Ovary (tissue), 9 donors: ENCODE data around the gene ATG5. TPM values are rescaled to one million over a fixed set of nuclear protein-coding genes. Genes with fewer than 3 reads are reported as not detected.

Source experiments
- DNase-seq, 5 donors: peaks; one replicate each; pipeline ENCODE4 v3.0.0-alpha.2; 2019 to 2020
- H3K27ac ChIP-seq, 2 donors: fragments of 200-600 bp; one replicate each; pipeline versions ENCODE4 v1.5.1 to v1.8.0; 2019 to 2022
- H3K27me3 ChIP-seq: fragments of 200-600 bp; one replicate; pipeline ENCODE4 v1.8.0; 2022
- H3K36me3 ChIP-seq: fragments of 200-600 bp; sonication (generic); one replicate; pipeline ENCODE4 v1.5.1; 2019
- H3K4me1 ChIP-seq: one replicate; pipeline ENCODE4 v1.8.1; 2013; ENCODE audit warnings: mild to moderate bottlenecking, moderate library complexity; ENCODE audit not compliant: insufficient read depth
- H3K4me3 ChIP-seq: fragments of 200-600 bp; sonication (generic); one replicate; pipeline ENCODE4 v1.5.1; 2017
- H3K9me3 ChIP-seq, 2 donors: fragments of 200-600 bp in 1 of 2; sonication (generic) in 1 of 2; one replicate each; pipeline versions ENCODE4 v1.5.1 to v1.8.1; 2013 to 2019; ENCODE audit warnings: mild to moderate bottlenecking in 1 of 2, moderate library complexity in 1 of 2
- EP300 ChIP-seq: sonication (generic); formaldehyde crosslinking; IDR thresholded peaks from one replicate; pipeline ENCODE4 v1.6.1; 2017; ENCODE audit warnings: antibody characterized with exemption
- POLR2A ChIP-seq: fragments of 450-650 bp; IDR thresholded peaks from one replicate; pipeline ENCODE4 v1.6.1; 2017; ENCODE audit warnings: antibody characterized with exemption, mild to moderate bottlenecking, moderate library complexity
- WGBS, 3 donors: extraction: QIAGEN DNeasy Blood & Tissue Kit in 1 of 3; methylation state at CpG; one replicate each; pipeline versions ENCODE4 v1.1.5 to v1.1.7; 2013 to 2017; 5-methylcytosine and 5-hydroxymethylcytosine counted together
- intact Hi-C, 4 donors: fragments of 100-400 bp; cut with DNase I; formaldehyde crosslinking; loops; one replicate each; pipeline versions ENCODE4 v1.11.0 to v1.15.1; 2022 to 2023
- polyA plus RNA-seq, 2 donors: library from polyadenylated mRNA; stranded (reverse); fragments of 200-250 nt in 1 of 2; fragments of 350-450 nt in 1 of 2; fragmentation: Illumina TruSeq in 1 of 2; extraction: RNeasy Lipid Tissue Mini Kit (QIAGEN cat#74804) in 1 of 2; gene quantifications; one replicate each; pipeline ENCODE4 v1.2.3, GENCODE V29; 2013 to 2014
- total RNA-seq, 7 donors: library from RNA; depleted of rRNA in 2 of 7; stranded (reverse); fragments of >200 nt in 2 of 7; fragmentation: NEBNext Ultra II Directional in 3 of 7; extraction: Animal tissue kit (Norgen Biotek cat#: 25700) in 3 of 7; gene quantifications; one replicate each; pipeline versions ENCODE4 v1.1.0 to v1.2.4, GENCODE V29; 2016 to 2023
- TF ChIP-seq, protein P1 (sequence below), 3 donors: fragments of 450-650 bp in 2 of 3; fragments of 200-600 bp in 1 of 3; IDR thresholded peaks; one replicate each; pipeline versions ENCODE4 v1.5.1 to v1.8.0; 2016 to 2022; ENCODE audit warnings: antibody characterized with exemption in 3 of 3, mild to moderate bottlenecking in 1 of 3
- donor health status: DM: no; HTN: no; CAD: no; lungs with moderate emphysema.
- donor health status: DM: no; HTN: no; CAD: no.
- donor health status: Bipolar disorder and iron deficiency.
- donor health status: DM: yes; HTN: yes; CAD: no.
- donor health status: DM: no; HTN: no; CAD: no.
- donor health status: DM: yes; HTN: yes; CAD: no.

The ATG5 gene
- total and polyA plus RNA-seq, 9 donors: 17.3 to 35.2 (median 28.3) TPM

- WGBS, 3 donors: 25 to 30% (median 30%) methylated on average over 12 of the region's 12 CpGs
- intact Hi-C loops: no loop called here
- TF ChIP-seq, protein P1, sequence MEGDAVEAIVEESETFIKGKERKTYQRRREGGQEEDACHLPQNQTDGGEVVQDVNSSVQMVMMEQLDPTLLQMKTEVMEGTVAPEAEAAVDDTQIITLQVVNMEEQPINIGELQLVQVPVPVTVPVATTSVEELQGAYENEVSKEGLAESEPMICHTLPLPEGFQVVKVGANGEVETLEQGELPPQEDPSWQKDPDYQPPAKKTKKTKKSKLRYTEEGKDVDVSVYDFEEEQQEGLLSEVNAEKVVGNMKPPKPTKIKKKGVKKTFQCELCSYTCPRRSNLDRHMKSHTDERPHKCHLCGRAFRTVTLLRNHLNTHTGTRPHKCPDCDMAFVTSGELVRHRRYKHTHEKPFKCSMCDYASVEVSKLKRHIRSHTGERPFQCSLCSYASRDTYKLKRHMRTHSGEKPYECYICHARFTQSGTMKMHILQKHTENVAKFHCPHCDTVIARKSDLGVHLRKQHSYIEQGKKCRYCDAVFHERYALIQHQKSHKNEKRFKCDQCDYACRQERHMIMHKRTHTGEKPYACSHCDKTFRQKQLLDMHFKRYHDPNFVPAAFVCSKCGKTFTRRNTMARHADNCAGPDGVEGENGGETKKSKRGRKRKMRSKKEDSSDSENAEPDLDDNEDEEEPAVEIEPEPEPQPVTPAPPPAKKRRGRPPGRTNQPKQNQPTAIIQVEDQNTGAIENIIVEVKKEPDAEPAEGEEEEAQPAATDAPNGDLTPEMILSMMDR (IDR thresholded peaks at IDR 0.05): no peak
- TF ChIP-seq EP300: no peak
- TF ChIP-seq POLR2A: no peak
- H3K9me3 ChIP-seq: no peaks in the 10 kb centered on the region
- DNase-seq: no peak
- no peak overlapping the region for H3K27ac ChIP-seq
- peak overlapping the region; percentile 37 for H3K4me3 ChIP-seq
- no peaks in the 10 kb centered on the region for H3K36me3 ChIP-seq
- H3K27me3 ChIP-seq: no peaks in the 10 kb centered on the region
- H3K4me1 ChIP-seq: peaks cover 5% of the 10 kb centered on the region
These were observed 34.4 kb upstream of the ATG5 start for GRCh38 chr6:106359959-106360409.

GRCh38 chr6:106356378-106356777 is 30.8 kb upstream of the ATG5 start:
- Histone ChIP-seq H3K4me1 (peaks cover 5% of the 10 kb centered on the region), H3K27me3 (no peaks in the 10 kb centered on the region), H3K36me3 (no peaks in the 10 kb centered on the region), H3K27ac (no peak overlapping the region), H3K9me3 (no peaks in the 10 kb centered on the region), H3K4me3 (no peak overlapping the region)
- 44 to 62% (median 56%) methylated on average over 1 of the region's 1 CpG for WGBS, 3 donors
- TF ChIP-seq, protein P1 (IDR thresholded peaks at IDR 0.05): no peak
- TF ChIP-seq EP300 (no peak), POLR2A (no peak)
- DNase-seq: no peak
- intact Hi-C loops: no loop called here

- Histone ChIP-seq H3K36me3 (no peaks in the 10 kb centered on the region), H3K4me3 (no peak overlapping the region), H3K4me1 (no peaks in the 10 kb centered on the region), H3K27me3 (no peaks in the 10 kb centered on the region), H3K27ac (no peak overlapping the region), H3K9me3 (no peaks in the 10 kb centered on the region)
- WGBS, 3 donors: 55 to 73% (median 72%) methylated on average over 1 of the region's 1 CpG
- intact Hi-C loops: no loop called here
- no peak for DNase-seq
- TF ChIP-seq EP300: no peak
- TF ChIP-seq, protein P1 (IDR thresholded peaks at IDR 0.05): no peak
- no peak for TF ChIP-seq POLR2A
These were observed 21.7 kb upstream of the ATG5 start for GRCh38 chr6:106347219-106347618.

DNA sequence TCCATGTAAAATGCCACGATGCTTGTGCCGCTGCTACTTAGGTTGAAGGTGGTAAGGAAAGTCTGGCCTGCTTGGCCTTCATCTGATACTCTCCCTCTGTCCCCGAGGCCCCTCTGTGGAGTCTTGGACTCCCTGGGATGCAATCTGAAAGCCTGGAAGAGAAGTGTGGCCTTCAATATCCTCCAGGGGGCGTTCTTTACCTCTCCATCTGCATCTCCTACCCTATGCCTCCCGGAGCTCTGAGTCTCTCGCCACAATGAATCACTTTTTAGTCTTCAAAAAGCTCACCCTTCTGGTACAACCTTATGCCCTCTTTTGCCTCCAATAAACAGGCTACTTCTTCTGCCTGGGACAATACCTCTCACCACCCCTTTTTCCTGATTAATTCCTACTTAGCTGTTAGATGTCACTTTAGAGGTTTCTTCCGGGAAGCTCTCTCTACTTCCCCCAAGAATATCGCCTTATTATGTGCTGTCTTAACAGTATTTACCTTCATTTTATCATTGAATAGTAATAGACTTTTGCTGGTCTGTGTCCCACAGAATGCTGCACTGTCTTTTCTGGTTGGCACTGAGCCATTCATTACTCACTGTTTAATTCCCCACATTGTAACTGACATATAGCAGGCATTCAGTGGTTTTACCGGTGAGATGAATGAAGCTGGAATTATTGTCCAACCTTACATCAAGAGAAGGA is 13.9 kb upstream of the ATG5 start:
- WGBS, 3 donors: 23 to 25% (median 24%) methylated on average over 9 of the region's 9 CpGs
- H3K27ac ChIP-seq: no peak overlapping the region
- TF ChIP-seq, protein P1 (IDR thresholded peaks at IDR 0.05): no peak
- TF ChIP-seq EP300: no peak
- no peak for TF ChIP-seq POLR2A
- intact Hi-C loops: loop anchor here in 1 of 4 donors (10.0 kb wide), 1 partner anchor 225 kb away; no protein-coding TSS in a partner anchor
- DNase-seq: peak in 1 of 5 donors; percentile 27
- no peak overlapping the region for H3K4me3 ChIP-seq
- no peaks in the 10 kb centered on the region for H3K4me1 ChIP-seq
- no peaks in the 10 kb centered on the region for H3K27me3 ChIP-seq
- H3K36me3 ChIP-seq: no peaks in the 10 kb centered on the region
- H3K9me3 ChIP-seq: no peaks in the 10 kb centered on the region
